CD4-positive, alpha-beta T cell treated with Interleukin-4 for 1 hour (primary cell): ENCODE data around the gene ZNF530.

Experiments used
- DNase-seq, 2 donors: peaks; one replicate each; pipeline ENCODE4 v3.0.0-alpha.2; 2020 to 2022

Gene ZNF530

DNA sequence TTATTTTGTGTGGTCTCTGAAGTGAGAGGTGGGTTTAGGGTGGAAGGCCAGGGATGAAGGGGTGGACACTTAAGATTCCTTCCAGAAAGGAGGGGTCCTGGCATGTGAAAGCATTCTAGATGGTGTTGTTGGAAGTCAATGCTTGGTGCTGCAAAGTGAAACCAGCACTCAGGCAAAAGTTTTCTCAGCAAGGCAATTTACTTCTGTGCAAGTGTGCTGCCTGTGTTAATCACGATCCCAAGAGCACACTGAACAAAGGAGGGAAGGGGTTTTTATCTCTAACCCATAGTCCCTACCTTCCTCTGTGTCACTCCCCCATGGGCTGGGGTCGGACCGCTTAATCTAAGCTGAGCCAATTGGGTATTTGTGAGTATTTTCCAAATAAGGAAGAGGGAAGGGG, 15.7 kb downstream of the ZNF530 start:
- no peak for DNase-seq

GRCh38 chr19:57620673-57621348, 21.1 kb downstream of the ZNF530 start:
- DNase-seq, result no peak

DNA sequence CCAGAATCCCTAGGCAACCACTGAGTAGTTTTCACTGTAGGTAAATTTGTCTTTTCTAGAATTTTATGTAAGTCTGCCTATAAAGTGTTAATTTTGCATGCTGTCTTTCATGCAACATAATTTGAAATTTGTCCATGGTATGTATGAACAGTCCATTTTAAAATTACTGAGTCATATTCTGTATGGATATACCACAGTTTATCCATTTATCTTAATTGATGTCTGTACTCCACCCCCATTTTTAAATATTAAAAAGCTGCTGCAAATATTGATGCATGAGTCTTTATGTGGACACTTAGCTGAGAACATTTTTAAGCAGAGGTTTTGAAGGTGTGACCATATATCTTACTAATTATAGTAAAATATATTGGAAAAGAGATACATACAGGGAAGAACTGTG, 23.4 kb downstream of the ZNF530 start:
- no peak for DNase-seq

GRCh38 chr19:57632987-57633831, 33.5 kb downstream of the ZNF530 start, which contains the start of gene ZNF211:
TSS of gene ZNF211 (plus strand) at chr19:57633168. CDS start at chr19:57633347, 179 bp downstream.
- peak; percentile 91 to 93 for DNase-seq

- no peak for DNase-seq
Measured at GRCh38 chr19:57633832-57634131, 34.1 kb downstream of the ZNF530 start.

DNA sequence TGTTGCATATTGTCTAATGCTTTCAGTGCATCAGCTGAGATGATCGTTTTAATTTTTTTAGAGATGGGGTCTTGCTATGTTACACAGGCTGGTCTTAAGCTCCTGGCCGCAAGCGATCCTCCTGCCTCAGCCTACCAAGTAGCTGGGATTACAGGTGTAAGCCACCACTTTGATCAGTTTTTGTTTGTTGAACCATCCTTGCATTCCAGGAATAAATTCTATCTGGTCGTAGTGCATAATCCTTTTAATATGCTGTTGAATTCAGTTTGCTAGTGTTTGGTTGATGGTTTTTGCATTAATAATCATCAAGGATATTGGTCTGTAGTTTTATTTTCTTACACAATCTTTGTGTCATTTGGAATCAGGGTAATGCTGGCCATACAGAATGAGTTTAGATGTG, 37.7 kb downstream of the ZNF530 start:
- no peak for DNase-seq

DNA sequence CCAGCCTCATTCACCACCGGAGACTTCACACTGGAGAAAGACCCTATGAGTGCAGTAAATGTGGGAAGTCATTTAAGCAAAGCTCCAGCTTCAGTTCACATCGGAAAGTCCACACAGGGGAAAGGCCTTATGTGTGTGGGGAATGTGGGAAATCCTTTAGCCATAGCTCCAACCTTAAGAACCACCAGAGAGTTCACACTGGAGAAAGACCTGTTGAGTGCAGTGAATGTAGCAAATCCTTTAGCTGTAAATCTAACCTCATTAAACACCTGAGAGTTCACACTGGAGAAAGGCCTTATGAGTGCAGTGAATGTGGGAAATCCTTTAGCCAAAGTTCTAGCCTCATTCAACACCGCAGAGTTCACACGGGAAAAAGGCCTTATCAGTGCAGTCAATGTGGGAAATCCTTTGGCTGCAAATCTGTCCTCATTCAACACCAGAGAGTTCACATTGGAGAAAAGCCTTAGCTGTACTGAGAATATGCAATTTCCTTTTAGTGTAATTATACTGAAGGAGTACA, 42.1 kb downstream of the ZNF530 start:
- no peak for DNase-seq

GRCh38 chr19:57642396-57643046, 42.8 kb downstream of the ZNF530 start:
- no peak for DNase-seq

GRCh38 chr19:57643734-57644133, 44.0 kb downstream of the ZNF530 start:
- no peak for DNase-seq

GRCh38 chr19:57648331-57649003, 48.8 kb downstream of the ZNF530 start:
- DNase-seq, result no peak

DNA sequence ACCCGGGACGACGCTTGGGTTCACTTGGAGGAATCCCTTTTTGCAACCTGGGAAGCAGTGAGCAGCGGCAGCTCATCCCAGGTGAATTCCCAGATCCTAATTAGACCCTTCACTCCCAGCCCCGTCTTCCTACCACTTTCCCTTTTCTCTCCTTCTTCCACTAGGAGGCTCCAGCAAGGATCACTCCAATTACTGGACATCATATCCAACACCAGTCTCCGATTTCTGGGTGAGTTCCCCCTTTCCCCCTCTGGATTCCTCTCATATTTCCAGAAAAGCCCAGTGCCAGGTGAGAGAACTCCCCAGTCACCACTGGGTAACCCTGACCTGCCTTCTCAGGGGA, 51.9 kb downstream of the ZNF530 start:
- DNase-seq, result no peak

- no peak for DNase-seq
Measured at GRCh38 chr19:57653689-57654088, 54.0 kb downstream of the ZNF530 start.

DNA sequence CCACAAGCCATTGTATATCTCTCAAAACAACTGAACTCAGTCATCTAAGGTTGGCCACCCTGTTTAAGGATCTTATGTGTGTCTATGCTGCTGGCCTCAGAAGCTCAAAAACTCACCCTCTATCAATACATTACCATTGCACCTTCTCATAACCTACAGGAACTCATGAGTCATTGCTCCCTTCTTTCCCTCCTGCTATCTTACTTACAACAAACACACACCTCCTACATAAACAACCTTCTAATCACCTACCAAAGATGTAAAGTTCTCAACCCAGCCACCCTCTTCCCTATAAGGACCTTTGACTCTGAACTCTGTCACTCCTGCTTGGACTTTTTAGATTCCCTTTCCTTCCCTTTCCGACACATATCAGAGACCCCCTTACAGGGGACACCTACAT, 55.8 kb downstream of the ZNF530 start:
- DNase-seq, result no peak

- DNase-seq, result no peak
Measured at GRCh38 chr19:57656346-57656745, 56.7 kb downstream of the ZNF530 start.
